HG03196 (cell line): ENCODE measurements around the gene S100A12.

ENCODE experiments used
- ATAC-seq: cut with Tn5 transposase; IDR thresholded peaks from one replicate; pipeline ENCODE4 v1.9.1; 2021; ENCODE audit not compliant: unreplicated experiment

S100A12 gene

GRCh38 chr1:153368495-153368894 is 6.9 kb downstream of the S100A12 start:
- ATAC-seq, result no peak

GRCh38 chr1:153367090-153367489 is 8.3 kb downstream of the S100A12 start:
- ATAC-seq, result no peak

GRCh38 chr1:153366261-153366660 is 9.2 kb downstream of the S100A12 start:
- no peak for ATAC-seq

GRCh38 chr1:153365696-153366095 is 9.7 kb downstream of the S100A12 start:
- ATAC-seq, result no peak

GRCh38 chr1:153364766-153365666 is 10.4 kb downstream of the S100A12 start:
- ATAC-seq, result no peak

- ATAC-seq, result no peak
These were observed 11.3 kb downstream of the S100A12 start for GRCh38 chr1:153364156-153364555.

GRCh38 chr1:153363641-153364040 is 11.8 kb downstream of the S100A12 start:
- ATAC-seq, result no peak

- ATAC-seq, result no peak
These were observed 13.1 kb downstream of the S100A12 start for GRCh38 chr1:153362187-153362775.

- ATAC-seq, result no peak
These were observed 13.8 kb downstream of the S100A12 start for GRCh38 chr1:153361480-153362109.

GRCh38 chr1:153360592-153361479 is 14.6 kb downstream of the S100A12 start:
- no peak for ATAC-seq

GRCh38 chr1:153360190-153360589 is 15.2 kb downstream of the S100A12 start:
- no peak for ATAC-seq

GRCh38 chr1:153359241-153359640 is 16.2 kb downstream of the S100A12 start:
- ATAC-seq, result no peak

- ATAC-seq, result no peak
These were observed 16.8 kb downstream of the S100A12 start for GRCh38 chr1:153358691-153358975.

- ATAC-seq, result no peak
These were observed 17.3 kb downstream of the S100A12 start, which contains the start of gene S100A9 for GRCh38 chr1:153357853-153358690. TSS of gene S100A9 (plus strand) at chr1:153357854. CDS start at chr1:153358284, 430 bp downstream.

GRCh38 chr1:153357076-153357852 is 18.2 kb downstream of the S100A12 start:
- no peak for ATAC-seq

- ATAC-seq, result no peak
These were observed 18.9 kb downstream of the S100A12 start for GRCh38 chr1:153356392-153357075.

- ATAC-seq, result no peak
These were observed 19.9 kb downstream of the S100A12 start for GRCh38 chr1:153355445-153356071.

- no peak for ATAC-seq
These were observed 20.8 kb downstream of the S100A12 start for GRCh38 chr1:153354515-153355193.
